Measurements from ENCODE around the gene DMBX1. TPM values are rescaled to one million over a fixed set of nuclear protein-coding genes. Genes with fewer than 3 reads are reported as not detected.

The DMBX1 gene
- total RNA-seq, 2 experiments from 2014 or later = 0.10 TPM; not detected in 1

GRCh38 chr1:46528297-46528955, 38.8 kb downstream of the DMBX1 start:
- peaks cover 18% of the 10 kb centered on the region for H3K4me1 Mint-ChIP-seq
- H3K27me3 Mint-ChIP-seq = peaks cover 26% of the 10 kb centered on the region
- ChIA-PET CTCF (interaction anchor here (1.0 to 4.8 kb wide), 12 partner anchors 27 to 197 kb away, joined by 3 to 18 read pairs (median 6); no protein-coding TSS in a partner anchor), POLR2A (no interaction called here)
- no peak for DNase-seq
- H3K36me3 Mint-ChIP-seq (ENCODE audit: low read depth) = no peaks in the 10 kb centered on the region
- H3K9me3 Mint-ChIP-seq = no peaks in the 10 kb centered on the region
- H3K27ac Mint-ChIP-seq = peak overlapping the region; percentile 4
- no peak overlapping the region for H3K4me3 Mint-ChIP-seq

- Mint-ChIP-seq H3K36me3 (ENCODE audit: low read depth) (no peaks in the 10 kb centered on the region), H3K27ac (no peak overlapping the region), H3K4me1 (peaks cover 20% of the 10 kb centered on the region), H3K27me3 (peaks cover 31% of the 10 kb centered on the region), H3K4me3 (no peak overlapping the region), H3K9me3 (no peaks in the 10 kb centered on the region)
- no peak for DNase-seq
- POLR2A ChIA-PET = no interaction called here
- CTCF ChIA-PET = interaction anchor here (0.8 to 4.8 kb wide), 14 partner anchors 30 to 196 kb away, joined by 3 to 18 read pairs (median 4); no protein-coding TSS in a partner anchor
Observed at GRCh38 chr1:46529031-46529630, 39.5 kb downstream of the DMBX1 start.

- ChIA-PET CTCF (interaction anchor here (0.9 to 1.7 kb wide), 4 partner anchors 60 to 112 kb away, joined by 3 to 6 read pairs (median 4); no protein-coding TSS in a partner anchor), POLR2A (no interaction called here)
- Mint-ChIP-seq H3K27me3 (peaks cover 38% of the 10 kb centered on the region), H3K27ac (no peak overlapping the region), H3K36me3 (ENCODE audit: low read depth) (no peaks in the 10 kb centered on the region), H3K4me1 (peaks cover 18% of the 10 kb centered on the region), H3K9me3 (no peaks in the 10 kb centered on the region), H3K4me3 (no peak overlapping the region)
- no peak for DNase-seq
Observed at GRCh38 chr1:46530311-46530710, 40.7 kb downstream of the DMBX1 start.

DNA sequence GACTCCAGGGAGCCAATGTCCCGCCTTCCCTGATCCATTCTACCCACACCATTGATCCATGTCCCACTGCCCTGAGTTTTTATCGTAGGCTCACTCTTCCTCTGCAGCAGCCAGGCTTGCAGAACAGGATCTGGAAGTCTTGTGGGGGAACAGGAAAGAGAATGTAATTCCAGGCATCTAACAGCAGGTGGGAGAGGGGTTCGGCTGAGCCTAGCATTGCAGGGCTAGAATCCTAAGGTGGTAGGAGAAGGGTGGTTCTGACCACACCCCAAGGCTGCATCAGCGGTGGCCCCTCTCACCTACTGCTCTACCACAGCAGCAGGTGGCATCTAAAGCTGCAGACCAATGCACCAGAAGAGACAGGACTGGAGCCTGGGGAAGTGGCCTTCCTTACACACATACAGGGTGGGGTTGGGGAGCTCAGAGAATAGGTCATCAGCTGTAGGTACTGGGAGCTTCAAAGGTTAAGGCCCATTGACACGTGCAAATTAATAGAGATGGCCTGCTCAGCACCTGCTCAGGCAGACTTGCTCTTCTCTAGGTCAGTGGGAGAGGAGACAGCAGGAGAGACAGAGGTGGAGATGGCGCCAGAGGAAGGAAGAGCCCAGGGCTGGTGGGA, 41.3 kb downstream of the DMBX1 start:
- no peak overlapping the region for H3K4me3 Mint-ChIP-seq
- no peaks in the 10 kb centered on the region for H3K9me3 Mint-ChIP-seq
- POLR2A ChIA-PET = no interaction called here
- H3K36me3 Mint-ChIP-seq (ENCODE audit: low read depth) = no peaks in the 10 kb centered on the region
- peaks cover 18% of the 10 kb centered on the region for H3K4me1 Mint-ChIP-seq
- no peak for DNase-seq
- CTCF ChIA-PET = interaction anchor here (0.6 to 0.9 kb wide), 2 partner anchors 84 to 155 kb away, joined by 4 read pairs; no protein-coding TSS in a partner anchor
- H3K27me3 Mint-ChIP-seq = peaks cover 36% of the 10 kb centered on the region
- no peak overlapping the region for H3K27ac Mint-ChIP-seq

DNA sequence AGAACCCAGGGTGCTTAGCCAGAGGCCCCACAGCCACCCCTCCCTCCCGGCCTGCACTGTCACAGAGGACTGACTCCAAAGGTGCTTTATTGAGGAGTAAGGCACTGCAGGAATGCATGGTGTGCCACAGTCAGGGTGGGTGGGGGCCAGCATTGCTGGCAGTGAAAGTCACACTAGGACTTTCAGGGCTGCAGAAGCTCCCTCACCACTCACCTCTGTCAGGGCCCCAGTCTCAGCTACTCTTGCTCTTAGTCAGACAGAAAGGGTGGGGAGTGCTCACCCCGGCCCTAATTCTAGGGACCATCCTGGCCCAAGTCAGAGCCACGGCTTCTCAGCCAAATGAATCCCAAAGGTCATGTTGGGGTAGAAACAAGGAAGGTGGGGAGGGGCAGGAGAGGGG, 42.5 kb downstream of the DMBX1 start:
- DNase-seq = no peak
- no peak overlapping the region for H3K27ac Mint-ChIP-seq
- no peak overlapping the region for H3K4me3 Mint-ChIP-seq
- no peaks in the 10 kb centered on the region for H3K36me3 Mint-ChIP-seq (ENCODE audit: low read depth)
- peaks cover 18% of the 10 kb centered on the region for H3K4me1 Mint-ChIP-seq
- H3K27me3 Mint-ChIP-seq = peaks cover 42% of the 10 kb centered on the region
- CTCF ChIA-PET = interaction anchor here (0.6 to 2.7 kb wide), 7 partner anchors 13 to 85 kb away, joined by 3 to 12 read pairs (median 3); no protein-coding TSS in a partner anchor
- POLR2A ChIA-PET = no interaction called here
- H3K9me3 Mint-ChIP-seq = no peaks in the 10 kb centered on the region

DNA sequence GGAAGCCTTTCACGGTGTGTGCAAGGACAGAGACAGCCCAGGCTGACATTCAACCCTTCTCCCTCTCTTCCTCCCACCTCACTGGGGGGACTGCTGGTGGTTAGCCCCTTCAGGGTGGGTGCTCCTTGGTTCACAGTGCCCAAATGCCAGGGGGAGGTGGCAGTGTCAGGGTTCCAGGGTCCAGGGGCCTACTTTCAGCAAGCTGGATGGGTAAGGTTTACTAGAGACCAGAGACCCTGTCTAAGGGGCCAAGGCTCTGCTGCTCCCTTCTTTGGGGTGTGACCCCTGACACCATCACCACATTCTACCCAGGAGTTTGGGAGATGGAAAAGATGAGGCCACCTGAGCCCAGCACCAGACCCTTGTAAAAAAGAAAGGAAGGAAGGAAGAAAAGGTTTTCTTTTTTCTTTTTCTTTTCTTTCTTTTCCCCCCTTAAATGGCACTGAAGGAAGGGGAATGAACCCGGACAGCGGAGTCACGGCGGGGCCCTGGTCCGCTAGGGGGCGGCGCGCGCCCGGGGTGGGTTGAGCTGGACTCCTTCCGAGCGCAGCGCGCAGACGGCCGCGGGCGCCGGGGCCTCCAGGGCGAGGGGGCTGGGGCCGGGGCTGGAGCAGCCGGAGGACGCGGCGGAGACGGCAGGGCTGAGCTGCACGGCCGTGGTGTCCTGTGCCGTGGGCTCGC, 43.0 kb downstream of the DMBX1 start:
- POLR2A ChIA-PET = no interaction called here
- H3K9me3 Mint-ChIP-seq = no peaks in the 10 kb centered on the region
- peak overlapping the region; percentile 33 for H3K4me3 Mint-ChIP-seq
- peak; percentile 67 for DNase-seq
- peaks cover 42% of the 10 kb centered on the region for H3K27me3 Mint-ChIP-seq
- H3K36me3 Mint-ChIP-seq (ENCODE audit: low read depth) = no peaks in the 10 kb centered on the region
- H3K27ac Mint-ChIP-seq = no peak overlapping the region
- CTCF ChIA-PET = interaction anchor here (0.8 to 3.5 kb wide), 18 partner anchors 10 to 185 kb away, joined by 3 to 22 read pairs (median 4); partner anchors contain the start of genes DMBX1 and MKNK1
- peaks cover 18% of the 10 kb centered on the region for H3K4me1 Mint-ChIP-seq

- Mint-ChIP-seq H3K27ac (peak overlapping the region; percentile 54), H3K9me3 (no peaks in the 10 kb centered on the region), H3K27me3 (peaks cover 45% of the 10 kb centered on the region), H3K4me1 (peaks cover 14% of the 10 kb centered on the region), H3K36me3 (ENCODE audit: low read depth) (no peaks in the 10 kb centered on the region), H3K4me3 (peak overlapping the region; percentile 68)
- ChIA-PET CTCF (interaction anchor here (0.8 to 3.5 kb wide), 19 partner anchors 9 to 192 kb away, joined by 3 to 22 read pairs (median 4); partner anchors contain the start of genes DMBX1 and MKNK1), POLR2A (no interaction called here)
- DNase-seq = peak; percentile 49
Observed at GRCh38 chr1:46533179-46533864, 43.7 kb downstream of the DMBX1 start.

DNA sequence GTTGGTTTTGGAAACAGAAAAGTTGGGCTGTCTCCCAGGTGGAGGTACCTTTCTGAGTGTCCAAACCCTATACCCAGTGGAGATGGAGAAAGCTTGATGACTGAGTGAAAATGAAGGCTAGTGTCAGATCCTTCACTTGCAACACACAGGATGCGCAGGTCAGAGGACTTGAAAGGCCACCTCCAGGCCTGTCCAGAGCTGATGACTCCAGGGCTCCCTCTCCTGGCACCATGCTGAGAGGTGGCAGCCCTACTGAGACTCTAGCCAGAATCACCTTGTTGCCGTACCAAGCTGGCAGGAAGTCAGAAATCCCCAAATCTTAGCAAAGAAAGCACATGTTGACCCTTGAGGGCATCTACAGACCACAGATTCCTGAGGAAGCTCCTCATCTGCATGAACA, 45.4 kb downstream of the DMBX1 start:
- no peak overlapping the region for H3K4me3 Mint-ChIP-seq
- CTCF ChIA-PET = interaction anchor here (0.6 to 3.5 kb wide), 12 partner anchors 7 to 117 kb away, joined by 3 to 22 read pairs (median 5); partner anchors contain the start of gene KNCN
- H3K9me3 Mint-ChIP-seq = no peaks in the 10 kb centered on the region
- POLR2A ChIA-PET = no interaction called here
- peak; percentile 14 for DNase-seq
- peaks cover 41% of the 10 kb centered on the region for H3K27me3 Mint-ChIP-seq
- no peak overlapping the region for H3K27ac Mint-ChIP-seq
- H3K36me3 Mint-ChIP-seq (ENCODE audit: low read depth) = no peaks in the 10 kb centered on the region
- H3K4me1 Mint-ChIP-seq = peaks cover 2% of the 10 kb centered on the region

GRCh38 chr1:46536527-46536926, 46.9 kb downstream of the DMBX1 start:
- Mint-ChIP-seq H3K36me3 (ENCODE audit: low read depth) (no peaks in the 10 kb centered on the region), H3K4me1 (peaks cover 2% of the 10 kb centered on the region), H3K9me3 (no peaks in the 10 kb centered on the region), H3K27me3 (peaks cover 46% of the 10 kb centered on the region), H3K27ac (no peak overlapping the region), H3K4me3 (no peak overlapping the region)
- POLR2A ChIA-PET = no interaction called here
- CTCF ChIA-PET = interaction anchor here (2.1 to 2.5 kb wide), 2 partner anchors 12 to 14 kb away, joined by 6 to 11 read pairs; no protein-coding TSS in a partner anchor
- DNase-seq = no peak

DNA sequence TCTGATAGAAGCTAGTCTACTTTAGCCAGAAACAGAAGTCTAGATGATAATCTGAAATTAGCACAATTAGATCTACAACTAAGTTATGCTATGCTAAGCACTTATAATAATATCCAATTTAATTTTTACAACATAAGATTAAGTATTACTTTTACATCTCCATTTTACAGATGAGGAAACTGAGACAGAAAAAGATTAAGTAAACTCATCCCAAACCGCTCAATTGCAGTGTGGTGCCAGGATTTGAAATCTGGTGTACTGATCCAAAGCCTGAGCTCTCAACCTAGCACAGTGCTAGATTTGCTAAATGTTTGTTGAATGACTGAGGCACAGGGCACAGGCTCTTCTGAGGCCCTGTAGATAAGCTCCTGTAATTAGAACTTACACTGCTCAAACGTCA, 48.0 kb downstream of the DMBX1 start:
- no peaks in the 10 kb centered on the region for H3K36me3 Mint-ChIP-seq (ENCODE audit: low read depth)
- ChIA-PET CTCF (no interaction called here), POLR2A (no interaction called here)
- H3K9me3 Mint-ChIP-seq = no peaks in the 10 kb centered on the region
- H3K27ac Mint-ChIP-seq = no peak overlapping the region
- H3K4me1 Mint-ChIP-seq = peaks cover 2% of the 10 kb centered on the region
- peaks cover 54% of the 10 kb centered on the region for H3K27me3 Mint-ChIP-seq
- H3K4me3 Mint-ChIP-seq = no peak overlapping the region
- no peak for DNase-seq

DNA sequence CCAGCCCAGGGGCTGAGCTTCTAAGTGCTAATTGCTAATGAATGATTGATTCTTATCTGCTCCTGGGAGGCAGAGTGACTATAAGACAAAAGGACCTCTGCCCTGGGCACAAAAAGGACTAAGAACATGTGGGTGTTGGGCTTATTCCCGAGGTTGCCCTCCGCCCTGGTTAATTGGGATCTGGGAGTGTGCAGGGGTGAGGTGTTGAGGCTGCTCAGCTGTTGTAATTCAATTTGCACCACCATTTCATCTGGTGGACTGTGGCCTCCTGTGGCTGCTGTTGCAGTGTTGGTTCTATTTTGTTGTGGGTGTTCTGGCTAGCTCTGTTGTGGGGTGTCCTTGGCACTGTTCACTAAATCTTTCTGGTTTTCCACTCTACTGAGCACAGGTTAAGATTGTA, 48.5 kb downstream of the DMBX1 start:
- CTCF ChIA-PET = interaction anchor here (1.4 kb wide), 1 partner anchor 86 kb away, joined by 3 read pairs; no protein-coding TSS in a partner anchor
- DNase-seq = no peak
- Mint-ChIP-seq H3K9me3 (no peaks in the 10 kb centered on the region), H3K4me3 (no peak overlapping the region), H3K4me1 (peaks cover 2% of the 10 kb centered on the region), H3K36me3 (ENCODE audit: low read depth) (no peaks in the 10 kb centered on the region), H3K27ac (no peak overlapping the region), H3K27me3 (peaks cover 58% of the 10 kb centered on the region)
- POLR2A ChIA-PET = no interaction called here

Measured in activated CD4-positive, alpha-beta T cell treated with anti-CD3 and anti-CD28 coated beads, Interleukin-2, amount 10 ng/mL, durations not matched to agents 7 days and 5 days (primary cell).